Calu3 (cell line): ENCODE data around the gene MYOZ1. TPM values are rescaled to one million over a fixed set of nuclear protein-coding genes. Genes with fewer than 3 reads are reported as not detected.

Experiments
- BruUV-seq: library from RNA; stranded (reverse); fragments of 400-500 nt; replicated peaks from 2 replicates; lab custom pipeline; 2021; lab: Mats Ljungman, UMichigan
- CTCF ChIA-PET: fragments of 300-600 bp; sonication (Branson Sonifier 250); formaldehyde crosslinking; loops from one replicate; lab custom pipeline; 2022; ENCODE audit warnings: antibody characterized with exemption; lab: Charles Lee
- DNase-seq: peaks from one replicate; pipeline ENCODE4 v3.0.0; 2022
- H3K27ac Mint-ChIP-seq: one replicate; pipeline ENCODE4 v1.8.0; 2022; ENCODE audit warnings: mixed read lengths; ENCODE audit not compliant: unreplicated experiment
- H3K27me3 Mint-ChIP-seq: one replicate; pipeline ENCODE4 v1.8.0; 2022; ENCODE audit warnings: mixed read lengths; ENCODE audit not compliant: unreplicated experiment
- H3K36me3 Mint-ChIP-seq: one replicate; pipeline ENCODE4 v1.8.0; 2022; ENCODE audit warnings: mild to moderate bottlenecking, moderate library complexity, mixed read lengths; ENCODE audit not compliant: insufficient read depth, unreplicated experiment
- H3K4me1 Mint-ChIP-seq: one replicate; pipeline ENCODE4 v1.8.0; 2022; ENCODE audit warnings: mild to moderate bottlenecking, low read depth, mixed read lengths; ENCODE audit not compliant: unreplicated experiment
- H3K4me3 Mint-ChIP-seq: one replicate; pipeline ENCODE4 v1.8.0; 2022; ENCODE audit warnings: mild to moderate bottlenecking, low read depth, moderate library complexity, mixed read lengths; ENCODE audit not compliant: unreplicated experiment
- H3K9me3 Mint-ChIP-seq: one replicate; pipeline ENCODE4 v1.8.0; 2022; ENCODE audit warnings: low read depth, mixed read lengths; ENCODE audit not compliant: unreplicated experiment
- CTCF ChIP-seq: fragments of 200-600 bp; IDR thresholded peaks from one replicate; pipeline ENCODE4 v1.8.0; 2022; ENCODE audit warnings: antibody characterized with exemption; ENCODE audit not compliant: unreplicated experiment
- intact Hi-C: fragments of 100-400 bp; cut with micrococcal nuclease; formaldehyde crosslinking; loops from one replicate; pipeline ENCODE4 v1.10.0; 2022; ENCODE audit not compliant: unreplicated experiment
- total RNA-seq: library from RNA; stranded (reverse); gene quantifications from 2 replicates; pipeline ENCODE4 v1.2.3, GENCODE V29; 2022

Gene MYOZ1
- total RNA-seq, 1 experiment from 2014 or later, result not detected

DNA sequence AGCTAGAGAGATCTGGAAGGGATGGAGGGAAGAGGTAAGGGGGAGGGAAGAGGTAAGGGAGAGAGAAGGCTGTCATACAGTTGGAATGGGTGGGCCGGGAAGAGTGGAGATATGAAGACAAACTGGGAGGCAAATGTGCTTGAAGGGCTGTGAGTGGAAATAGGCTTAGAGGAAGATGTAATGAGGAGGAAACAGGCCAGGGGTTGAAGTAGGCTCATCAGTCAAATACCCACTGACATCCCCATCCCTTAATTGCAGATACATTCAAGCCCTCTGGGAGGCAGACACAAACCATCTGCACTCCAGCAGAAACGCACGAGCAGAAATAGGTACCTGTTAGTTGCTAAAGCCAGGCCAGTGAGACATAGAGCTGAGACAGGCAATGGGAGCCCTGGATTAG is 12.4 kb upstream of the MYOZ1 start:
- intact Hi-C loops, result loop anchor here (10.0 kb wide), 1 partner anchor 239 kb away; the partner anchor contains the start of gene ANXA7
- Mint-ChIP-seq H3K36me3 (no peaks in the 10 kb centered on the region), H3K27ac (no peak overlapping the region), H3K4me1 (no peaks in the 10 kb centered on the region), H3K27me3 (peaks cover 57% of the 10 kb centered on the region), H3K9me3 (no peaks in the 10 kb centered on the region), H3K4me3 (no peak overlapping the region)
- no peak for DNase-seq
- CTCF ChIA-PET, result interaction anchor here (1.3 kb wide), 1 partner anchor 9 kb away, joined by 4 read pairs; no protein-coding TSS in a partner anchor
- BruUV-seq, result no TSS peak
- no peak for TF ChIP-seq CTCF

GRCh38 chr10:73653195-73653594 is 11.9 kb upstream of the MYOZ1 start:
- intact Hi-C loops, result loop anchor here (10.0 kb wide), 1 partner anchor 238 kb away; the partner anchor contains the start of gene ANXA7
- no TSS peak for BruUV-seq
- CTCF ChIA-PET, result no interaction called here
- peaks cover 58% of the 10 kb centered on the region for H3K27me3 Mint-ChIP-seq
- H3K27ac Mint-ChIP-seq, result no peak overlapping the region
- DNase-seq, result no peak
- no peaks in the 10 kb centered on the region for H3K9me3 Mint-ChIP-seq
- H3K4me3 Mint-ChIP-seq, result no peak overlapping the region
- no peaks in the 10 kb centered on the region for H3K36me3 Mint-ChIP-seq
- TF ChIP-seq CTCF, result no peak
- no peaks in the 10 kb centered on the region for H3K4me1 Mint-ChIP-seq

GRCh38 chr10:73650537-73651331 is 9.5 kb upstream of the MYOZ1 start:
- Mint-ChIP-seq H3K27ac (no peak overlapping the region), H3K36me3 (no peaks in the 10 kb centered on the region), H3K4me1 (no peaks in the 10 kb centered on the region), H3K9me3 (no peaks in the 10 kb centered on the region), H3K27me3 (peaks cover 70% of the 10 kb centered on the region), H3K4me3 (no peak overlapping the region)
- no TSS peak for BruUV-seq
- CTCF ChIA-PET, result interaction anchor here (0.6 kb wide), 1 partner anchor 90 kb away, joined by 3 read pairs; no protein-coding TSS in a partner anchor
- no peak for TF ChIP-seq CTCF
- intact Hi-C loops, result loop anchor here (10.0 kb wide), 1 partner anchor 236 kb away; the partner anchor contains the start of gene ANXA7
- no peak for DNase-seq

DNA sequence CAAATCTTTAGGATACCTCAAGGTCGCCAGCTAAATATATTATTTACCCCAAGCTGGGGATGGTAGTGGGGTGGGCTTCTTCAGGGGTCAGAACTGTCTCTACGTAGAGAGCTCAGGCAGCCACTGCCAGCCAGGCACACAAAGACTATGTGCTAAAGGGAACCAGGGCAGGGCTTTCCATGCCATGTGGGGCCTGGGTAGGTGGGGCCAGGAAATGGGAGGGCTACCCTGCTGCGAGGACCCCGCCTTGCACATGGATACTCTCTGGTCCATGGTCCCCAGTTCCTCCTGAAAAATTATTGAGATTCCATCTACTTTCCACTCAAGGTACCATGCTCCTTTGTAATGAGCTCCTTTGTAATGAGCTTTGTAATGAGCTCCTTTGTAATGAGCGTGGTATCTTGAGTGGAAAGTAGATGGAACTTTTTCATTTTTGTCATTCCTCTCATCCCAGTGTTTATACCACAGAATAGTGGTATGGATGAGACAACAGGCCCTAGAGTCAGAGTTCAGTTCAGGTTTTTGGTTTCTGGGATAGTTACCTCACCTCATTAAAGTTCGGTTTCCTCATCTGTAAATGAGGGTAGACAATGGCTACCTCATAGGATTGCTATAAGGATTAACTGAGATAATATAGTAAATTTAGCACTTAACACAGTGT is 8.7 kb upstream of the MYOZ1 start:
- H3K36me3 Mint-ChIP-seq, result no peaks in the 10 kb centered on the region
- CTCF ChIA-PET, result no interaction called here
- no peak for DNase-seq
- H3K9me3 Mint-ChIP-seq, result no peaks in the 10 kb centered on the region
- H3K4me1 Mint-ChIP-seq, result no peaks in the 10 kb centered on the region
- BruUV-seq, result no TSS peak
- no peak for TF ChIP-seq CTCF
- peaks cover 78% of the 10 kb centered on the region for H3K27me3 Mint-ChIP-seq
- intact Hi-C loops, result loop anchor here (10.0 kb wide), 1 partner anchor 235 kb away; the partner anchor contains the start of gene ANXA7
- H3K27ac Mint-ChIP-seq, result no peak overlapping the region
- H3K4me3 Mint-ChIP-seq, result no peak overlapping the region
